NCI-H2227 treated with DMSO at 0.1 percent for 48 hours (cell line): Measurements from ENCODE around the gene CENPX.

Source experiments
- DNase-seq: peaks from one replicate; lab custom pipeline; 2025; lab: John Stamatoyannopoulos, UW

Gene CENPX

DNA sequence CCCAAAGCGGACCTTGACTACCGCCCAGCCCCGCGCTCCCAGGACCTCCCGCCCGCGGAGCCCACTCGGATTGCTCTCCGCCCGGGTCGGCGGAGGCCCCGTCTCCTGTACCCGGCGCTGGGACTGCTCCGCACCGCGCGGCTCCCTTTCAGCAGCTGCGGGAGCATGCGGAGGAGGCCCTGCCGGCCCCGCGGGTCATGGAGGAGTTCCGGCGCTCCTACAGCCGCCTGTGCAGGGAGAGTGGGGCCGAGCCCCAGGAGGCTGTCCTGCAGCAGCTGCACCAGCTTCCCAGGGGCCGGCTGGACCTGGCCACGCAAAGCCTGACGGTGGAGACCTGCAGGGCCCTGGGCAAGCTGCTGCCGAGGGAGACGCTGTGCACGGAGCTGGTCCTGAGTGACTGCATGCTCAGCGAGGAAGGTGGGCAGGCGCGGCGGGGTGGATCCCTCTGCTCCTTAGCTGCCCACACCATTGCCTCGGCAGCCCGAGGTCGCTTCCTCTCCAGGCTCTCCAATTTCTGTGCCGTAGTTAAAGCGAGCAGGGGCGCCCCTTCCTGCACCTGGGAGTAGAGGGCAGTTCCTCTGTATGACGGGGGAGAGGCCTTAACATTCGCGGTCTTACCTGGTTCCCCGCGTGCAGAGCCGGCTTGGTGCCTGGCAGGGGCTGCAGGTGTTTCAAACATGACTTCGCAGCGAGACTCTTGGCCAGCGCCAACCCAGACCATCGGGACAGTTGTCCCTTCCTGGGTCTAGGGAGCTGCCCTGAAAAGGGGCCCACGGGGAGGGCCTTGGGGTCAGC is 966 bp upstream of the CENPX start:
- DNase-seq = no peak

DNA sequence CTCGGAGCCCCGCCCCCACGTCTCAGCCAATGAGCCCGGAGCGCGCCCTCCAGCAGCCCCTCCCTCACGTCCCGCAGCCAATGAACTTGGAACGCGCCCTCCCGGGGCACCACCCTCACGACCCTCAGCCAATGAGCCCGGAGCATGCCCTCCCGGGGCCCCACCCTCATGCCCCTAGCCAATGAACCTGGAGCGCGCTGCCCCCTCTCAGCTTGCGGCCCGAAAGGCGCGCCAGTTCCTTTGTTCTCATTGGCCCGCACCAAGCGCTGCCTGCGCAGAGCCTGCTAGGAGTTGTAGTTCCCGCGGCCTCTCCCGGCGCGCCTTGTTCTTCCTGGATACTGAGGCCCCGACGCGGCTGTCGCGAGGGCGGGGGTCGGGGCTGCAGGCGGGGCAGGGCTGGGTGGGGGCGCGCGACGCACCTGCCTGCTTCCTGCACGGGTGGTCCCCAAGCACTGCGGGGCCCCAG is 336 bp upstream of the CENPX start, which contains the start of gene LRRC45:
Gene LRRC45, plus strand, starts transcription at position 325 of the 466 bp plus-strand sequence. CDS start 339 bp downstream, outside the sequence.
- peak; percentile 99 for DNase-seq

GRCh38 chr17:82021900-82022309 is 773 bp downstream of the CENPX start:
- no peak for DNase-seq

DNA sequence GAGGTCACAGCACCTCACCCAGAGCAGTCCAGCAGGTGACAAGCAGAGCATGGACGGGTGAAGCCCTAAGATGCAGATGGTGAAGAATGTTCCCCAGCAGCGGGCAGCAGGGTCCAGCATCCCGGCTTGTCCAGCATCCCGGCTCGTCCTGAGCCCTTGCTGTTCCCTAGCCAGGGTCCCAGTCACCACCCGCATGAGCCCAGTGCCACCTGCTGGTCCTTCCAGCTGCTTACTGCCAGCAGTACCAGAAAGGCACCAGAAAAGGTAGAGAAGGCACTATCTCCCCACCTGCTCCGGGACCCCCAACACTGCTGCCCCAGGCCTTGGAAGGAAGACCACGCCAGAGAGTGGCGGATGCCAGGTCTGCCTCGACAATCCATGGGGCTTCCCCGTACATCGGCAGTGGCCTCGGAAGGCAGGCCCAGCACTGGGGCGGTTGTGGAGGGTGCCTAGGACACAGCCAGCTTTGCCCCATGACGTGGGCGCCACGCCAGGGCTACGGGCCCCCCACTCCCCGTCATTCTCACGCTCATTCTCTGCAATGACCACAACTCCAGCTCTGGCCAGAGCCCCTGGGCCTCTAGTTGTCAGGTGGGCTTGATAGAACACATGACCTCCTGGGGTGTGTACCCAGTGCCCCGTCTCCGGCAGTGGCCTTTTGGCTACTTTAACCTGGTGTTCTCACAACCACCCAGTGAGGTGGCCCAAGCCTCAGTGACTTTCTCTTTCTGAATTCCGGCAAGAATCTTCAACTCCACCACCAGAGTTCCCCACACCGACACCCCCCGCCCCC is 1.4 kb downstream of the CENPX start:
- no peak for DNase-seq

DNA sequence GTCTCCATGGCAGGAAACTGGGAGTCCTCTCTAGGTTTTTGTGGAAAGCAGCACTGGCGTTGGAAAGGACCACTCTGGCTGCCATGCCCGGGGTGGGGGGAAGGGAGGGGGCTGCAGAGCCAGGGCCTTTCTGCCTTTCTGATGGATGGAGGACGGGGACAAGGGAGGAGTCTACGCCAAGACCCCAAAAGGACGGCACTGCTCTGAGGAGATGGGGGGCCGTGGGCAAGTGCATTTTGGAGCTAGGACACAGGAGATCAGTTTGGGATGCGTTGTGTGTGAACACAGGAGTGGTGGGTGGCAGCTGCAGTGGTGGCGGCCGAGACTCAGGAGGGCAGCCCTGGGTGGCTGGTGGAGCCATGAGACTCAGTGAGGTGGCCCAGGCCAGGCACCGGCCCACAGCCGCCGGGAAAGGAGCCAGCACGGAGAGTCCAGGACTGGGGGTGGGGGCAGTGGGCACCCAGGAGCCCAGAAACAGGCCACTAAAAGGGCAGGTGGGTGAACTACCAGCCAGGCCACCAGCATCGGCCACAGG is 2.0 kb downstream of the CENPX start:
- no peak for DNase-seq

DNA sequence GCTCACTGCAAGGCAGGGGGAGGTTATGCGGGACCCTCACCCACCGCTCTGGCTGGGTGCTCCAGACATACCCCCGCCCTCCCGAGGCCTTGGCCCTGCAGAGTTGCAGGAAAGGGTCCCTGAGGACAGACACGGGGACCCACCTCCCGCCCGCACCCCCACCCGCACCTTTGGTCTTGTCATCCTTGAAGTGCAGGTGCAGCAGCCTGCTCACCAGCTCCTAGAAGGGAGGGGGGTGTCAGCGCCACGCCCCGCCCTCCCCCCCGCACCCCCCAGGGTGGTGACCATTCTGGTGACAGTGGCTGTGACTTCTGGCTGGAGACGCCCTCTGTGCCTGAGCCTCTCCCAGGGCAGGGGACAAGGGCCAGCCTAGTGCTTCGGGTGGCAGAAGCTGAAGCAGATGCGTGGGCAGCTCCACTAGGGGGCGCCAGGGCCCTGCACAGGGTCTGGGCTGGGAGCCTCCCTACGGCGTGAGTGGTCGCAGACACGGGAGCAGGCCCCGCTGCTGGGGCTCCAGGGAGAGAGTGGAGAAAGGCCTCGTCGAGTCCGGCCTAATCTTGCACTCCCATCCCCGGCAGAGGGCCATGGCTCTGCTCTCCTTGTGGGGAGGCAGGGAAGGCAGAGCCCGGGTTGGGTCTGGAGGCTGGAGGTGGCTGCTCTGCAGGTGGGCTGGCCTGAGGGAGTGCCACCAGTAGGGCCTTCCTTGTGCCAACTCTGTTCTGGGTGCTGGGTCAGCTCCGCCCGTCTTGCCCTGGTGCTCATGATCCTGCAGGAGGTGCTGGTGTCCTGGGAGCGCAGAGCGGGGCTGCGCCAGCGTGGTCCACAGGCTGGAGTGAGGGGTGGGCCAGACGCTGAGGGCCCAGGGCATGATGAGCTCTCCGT is 2.7 kb downstream of the CENPX start:
- no peak for DNase-seq

DNA sequence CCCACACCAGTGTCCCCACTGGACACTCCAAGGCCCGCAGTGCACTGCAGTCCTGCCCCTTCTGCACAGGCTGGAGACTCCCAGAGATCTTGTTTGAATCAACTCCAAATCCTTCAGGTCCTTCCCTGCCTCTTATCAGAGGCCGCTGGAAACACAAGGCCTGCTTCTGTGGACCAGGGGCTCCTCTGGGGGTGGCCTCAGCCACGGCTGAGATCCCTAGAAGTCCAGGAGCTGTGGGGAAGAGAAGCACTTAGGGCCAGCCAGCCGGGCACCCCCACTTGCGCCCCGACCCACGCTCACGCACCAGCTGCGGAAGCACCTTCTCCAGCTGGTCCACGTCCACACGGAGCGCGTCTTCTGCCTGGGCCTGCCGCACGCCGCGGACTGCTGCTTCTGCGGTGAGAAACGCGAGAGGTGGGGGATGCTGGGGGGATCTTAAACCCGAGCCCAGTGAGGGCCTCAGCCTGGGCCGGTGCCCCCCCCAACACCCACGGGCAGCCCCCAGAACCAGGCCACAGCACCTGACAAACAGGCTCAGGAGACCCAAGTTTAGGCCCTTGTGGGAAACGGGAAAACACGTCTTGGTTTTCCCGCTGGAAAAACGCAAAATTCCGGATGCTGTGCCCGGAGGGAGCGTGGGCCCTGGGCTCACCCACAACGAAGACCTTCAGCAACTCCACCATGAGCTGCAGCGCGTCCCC is 3.5 kb downstream of the CENPX start:
- no peak for DNase-seq

GRCh38 chr17:82018152-82018988 is 4.3 kb downstream of the CENPX start:
- peak; percentile 40 for DNase-seq

DNA sequence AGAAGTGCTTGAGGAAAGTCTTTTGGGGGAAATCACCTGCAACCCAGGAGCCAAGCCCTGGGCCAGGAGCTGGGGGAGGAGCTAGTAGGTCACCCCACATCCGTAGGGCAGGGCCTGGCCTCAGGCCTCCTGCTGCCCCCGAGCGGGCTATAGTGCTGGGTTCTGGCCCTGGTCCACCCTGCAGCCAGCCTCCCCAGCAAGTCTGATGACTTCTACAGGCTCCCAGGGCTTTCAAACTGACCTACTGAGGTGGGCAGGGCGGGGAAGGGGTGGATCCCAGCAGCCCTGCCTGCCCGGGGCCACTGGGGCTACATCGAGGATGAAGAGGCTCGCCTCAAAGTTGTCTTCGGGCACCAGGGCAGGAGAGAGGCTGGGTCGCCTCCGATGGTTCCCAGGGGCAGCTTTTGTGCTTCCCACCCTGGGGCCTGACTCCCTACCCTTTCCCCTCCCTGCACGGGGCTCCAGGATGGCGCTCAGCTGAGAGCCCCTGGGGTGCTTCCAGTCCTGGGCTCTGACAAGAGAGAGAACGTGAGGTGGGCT is 5.0 kb downstream of the CENPX start:
- no peak for DNase-seq

- DNase-seq = no peak
Measured at GRCh38 chr17:82016875-82017459, 5.7 kb downstream of the CENPX start.

DNA sequence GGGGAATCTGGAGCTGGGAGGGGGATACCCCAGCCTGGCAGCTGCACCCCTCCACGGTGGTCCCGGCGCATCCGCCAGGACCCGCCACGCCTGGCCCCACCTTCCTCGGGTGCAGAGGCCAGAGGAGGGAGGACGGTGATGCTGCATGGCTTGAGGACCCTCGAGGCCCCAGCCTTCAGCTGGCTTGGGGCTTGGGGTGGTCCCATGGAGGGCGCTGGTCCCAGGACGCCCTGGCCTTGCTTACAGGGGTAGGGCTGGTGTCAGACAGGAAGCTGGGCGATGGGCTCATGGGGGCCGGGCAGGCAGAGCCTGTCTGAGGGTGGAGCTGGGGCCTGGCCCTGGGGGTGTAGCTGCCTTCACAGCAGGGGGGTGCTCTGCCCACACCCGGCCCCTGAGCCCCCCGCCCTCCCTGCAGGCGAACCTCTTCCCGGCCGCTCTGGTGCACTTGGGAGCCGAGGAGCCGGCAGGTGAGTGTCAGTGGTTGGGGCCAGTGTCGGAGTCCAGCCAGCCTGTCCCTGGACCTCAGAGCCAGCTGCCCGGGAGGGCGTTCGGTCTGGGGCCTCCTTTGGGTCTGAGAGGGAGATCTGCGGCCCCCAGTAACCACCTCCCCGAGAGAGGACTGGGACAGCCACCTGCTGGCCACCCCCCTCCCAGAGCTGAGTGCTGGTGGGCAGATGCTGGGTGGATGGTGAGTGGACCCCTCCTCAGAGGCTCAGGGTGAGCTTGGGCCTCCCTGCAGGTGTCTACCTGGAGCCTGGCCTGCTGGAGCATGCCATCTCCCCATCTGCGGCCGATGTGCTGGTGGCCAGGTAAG is 6.4 kb downstream of the CENPX start:
- DNase-seq = no peak

GRCh38 chr17:82015311-82015971 is 7.2 kb downstream of the CENPX start:
- no peak for DNase-seq

GRCh38 chr17:82014971-82015310 is 7.7 kb downstream of the CENPX start:
- no peak for DNase-seq

GRCh38 chr17:82014432-82014831 is 8.2 kb downstream of the CENPX start:
- DNase-seq = no peak

DNA sequence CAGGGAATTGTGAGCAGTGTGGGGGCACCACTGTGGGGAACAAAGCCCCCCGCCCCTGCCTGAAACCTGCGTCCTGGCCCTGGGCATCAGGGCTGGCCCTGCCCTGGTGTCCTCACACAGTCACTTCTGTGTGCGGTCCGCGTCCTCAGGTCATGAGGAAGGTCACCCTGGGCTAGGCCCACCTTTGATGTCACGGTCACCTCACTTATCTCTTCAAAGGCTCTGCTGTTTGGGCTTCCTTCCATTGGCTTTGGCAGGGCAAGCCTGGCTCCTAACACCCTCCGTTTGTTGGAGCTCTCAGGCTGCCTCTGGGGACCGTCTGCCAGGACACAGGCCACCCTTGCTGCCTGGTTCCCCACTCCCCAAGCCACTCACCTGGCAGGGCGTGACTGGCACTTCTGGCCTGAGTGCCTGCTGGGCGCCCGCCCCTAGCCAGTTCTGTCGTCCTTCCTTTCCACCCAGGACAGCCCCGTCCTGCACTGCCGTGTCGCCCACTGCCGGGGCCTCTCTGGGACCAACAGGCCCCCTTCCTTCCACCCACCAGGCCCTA is 8.8 kb downstream of the CENPX start:
- DNase-seq = no peak

GRCh38 chr17:82013341-82013740 is 9.3 kb downstream of the CENPX start:
- peak; percentile 27 for DNase-seq

DNA sequence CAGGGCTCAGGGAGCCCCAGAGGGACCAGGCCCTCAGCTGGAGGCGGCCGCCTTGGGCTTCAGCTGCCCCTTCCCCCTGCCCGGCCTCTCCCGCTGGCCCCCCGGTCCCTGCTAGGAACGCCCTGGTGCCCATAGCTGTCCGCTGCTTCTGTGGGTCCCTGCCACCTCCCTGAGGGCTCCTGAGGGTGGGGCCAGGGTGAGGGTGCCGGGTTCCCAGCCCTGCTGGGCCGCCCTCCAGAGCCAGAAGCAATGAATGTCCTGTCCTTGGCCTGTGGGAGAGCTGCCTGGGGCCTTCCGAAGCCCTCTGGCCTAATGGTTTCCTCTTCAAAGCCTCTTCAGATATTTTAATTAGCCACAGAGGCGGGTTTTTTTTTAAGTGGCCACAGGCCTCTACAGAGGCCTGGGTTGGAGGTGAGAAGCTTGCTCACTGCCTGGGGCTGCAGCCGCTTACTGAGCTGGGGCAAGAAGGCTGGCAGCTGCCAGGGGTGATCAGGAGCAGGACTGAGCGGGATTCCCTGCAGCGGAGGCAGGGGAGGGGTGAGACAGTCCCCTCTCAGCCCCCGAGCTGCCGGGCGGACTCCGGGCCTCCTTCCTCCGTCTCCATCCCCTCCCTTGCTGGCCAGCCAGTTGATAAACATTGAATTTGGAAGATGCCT is 9.9 kb downstream of the CENPX start:
- peak; percentile 33 for DNase-seq
